ENCODE results near the gene MFNG.

GRCh38 chr22:37520776-37521191 is 34.6 kb upstream of the MFNG start:
- TF ChIP-seq CTCF (IDR thresholded peaks at IDR 0.05) (no peak), ZFX (IDR thresholded peaks at IDR 0.05; ENCODE audit: borderline replicate concordance) (no peak)

Measured in 22Rv1 (cell line).